Neural cell (in vitro differentiated cells): ENCODE data around the gene HPCAL4.

ENCODE experiments used
- POLR2AphosphoS5 ChIP-seq: IDR thresholded peaks from 2 replicates; pipeline ENCODE4 v1.6.1; 2012
- TF ChIP-seq, protein P1 (sequence below): IDR thresholded peaks from 2 replicates; pipeline ENCODE4 v1.6.1; 2012; ENCODE audit warnings: borderline replicate concordance

DNA sequence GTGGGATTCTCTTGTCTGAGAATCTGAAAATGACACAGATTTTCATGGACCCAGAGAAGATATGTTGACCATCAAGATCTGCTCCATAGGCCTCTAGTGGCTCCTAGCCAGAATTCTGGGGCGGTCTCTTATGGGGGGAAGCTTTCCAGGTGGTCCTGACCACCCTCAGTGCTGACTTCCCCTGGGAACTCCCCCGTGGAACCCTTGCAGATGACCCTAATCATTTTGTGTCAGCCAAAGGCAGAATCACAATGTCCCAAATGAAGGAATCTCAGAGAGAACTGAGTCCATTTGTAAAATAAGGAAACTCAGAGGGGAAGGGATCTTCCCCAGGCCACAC lies 55.4 kb downstream of the HPCAL4 start:
- TF ChIP-seq, protein P1, sequence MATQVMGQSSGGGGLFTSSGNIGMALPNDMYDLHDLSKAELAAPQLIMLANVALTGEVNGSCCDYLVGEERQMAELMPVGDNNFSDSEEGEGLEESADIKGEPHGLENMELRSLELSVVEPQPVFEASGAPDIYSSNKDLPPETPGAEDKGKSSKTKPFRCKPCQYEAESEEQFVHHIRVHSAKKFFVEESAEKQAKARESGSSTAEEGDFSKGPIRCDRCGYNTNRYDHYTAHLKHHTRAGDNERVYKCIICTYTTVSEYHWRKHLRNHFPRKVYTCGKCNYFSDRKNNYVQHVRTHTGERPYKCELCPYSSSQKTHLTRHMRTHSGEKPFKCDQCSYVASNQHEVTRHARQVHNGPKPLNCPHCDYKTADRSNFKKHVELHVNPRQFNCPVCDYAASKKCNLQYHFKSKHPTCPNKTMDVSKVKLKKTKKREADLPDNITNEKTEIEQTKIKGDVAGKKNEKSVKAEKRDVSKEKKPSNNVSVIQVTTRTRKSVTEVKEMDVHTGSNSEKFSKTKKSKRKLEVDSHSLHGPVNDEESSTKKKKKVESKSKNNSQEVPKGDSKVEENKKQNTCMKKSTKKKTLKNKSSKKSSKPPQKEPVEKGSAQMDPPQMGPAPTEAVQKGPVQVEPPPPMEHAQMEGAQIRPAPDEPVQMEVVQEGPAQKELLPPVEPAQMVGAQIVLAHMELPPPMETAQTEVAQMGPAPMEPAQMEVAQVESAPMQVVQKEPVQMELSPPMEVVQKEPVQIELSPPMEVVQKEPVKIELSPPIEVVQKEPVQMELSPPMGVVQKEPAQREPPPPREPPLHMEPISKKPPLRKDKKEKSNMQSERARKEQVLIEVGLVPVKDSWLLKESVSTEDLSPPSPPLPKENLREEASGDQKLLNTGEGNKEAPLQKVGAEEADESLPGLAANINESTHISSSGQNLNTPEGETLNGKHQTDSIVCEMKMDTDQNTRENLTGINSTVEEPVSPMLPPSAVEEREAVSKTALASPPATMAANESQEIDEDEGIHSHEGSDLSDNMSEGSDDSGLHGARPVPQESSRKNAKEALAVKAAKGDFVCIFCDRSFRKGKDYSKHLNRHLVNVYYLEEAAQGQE = no peak
- TF ChIP-seq POLR2AphosphoS5 = no peak
